Adrenal gland (tissue), 12 donors: ENCODE measurements around the gene SPRR5. TPM values are rescaled to one million over a fixed set of nuclear protein-coding genes. Genes with fewer than 3 reads are reported as not detected.

Experiments used
- DNase-seq, 7 donors: peaks; one replicate each; pipeline ENCODE4 v3.0.0-alpha.2; 2019 to 2020
- H3K27ac ChIP-seq, 5 donors: fragments of 200-600 bp; sonication (generic) in 4 of 5; 1 replicate in 3 of 5; 2 replicates in 2 of 5; pipeline versions ENCODE4 v1.5.1 to v1.8.0; 2016 to 2020; ENCODE audit warnings: mild to moderate bottlenecking in 1 of 5
- H3K27me3 ChIP-seq: fragments of 200-600 bp; 2 replicates; pipeline ENCODE4 v1.8.0; 2021
- H3K36me3 ChIP-seq, 2 donors: fragments of 200-600 bp; replicated peaks in 1 of 2; 1 replicate in 1 of 2; 2 replicates in 1 of 2; pipeline versions ENCODE4 v1.5.1 to v1.8.0; 2018 to 2022
- H3K4me1 ChIP-seq, 2 donors: fragments of 200-600 bp; replicated peaks in 1 of 2; 1 replicate in 1 of 2; 2 replicates in 1 of 2; pipeline versions ENCODE4 v1.5.1 to v1.8.0; 2018 to 2021
- H3K4me3 ChIP-seq, 4 donors: fragments of 200-600 bp; sonication (generic) in 3 of 4; one replicate each; pipeline ENCODE4 v1.5.1; 2016 to 2018
- H3K9me3 ChIP-seq, 3 donors: fragments of 200-600 bp; sonication (generic) in 1 of 3; replicated peaks in 1 of 3; 1 replicate in 2 of 3; 2 replicates in 1 of 3; pipeline versions ENCODE4 v1.5.1 to v1.8.0; 2016 to 2021
- POLR2A ChIP-seq, 2 donors: fragments of 450-650 bp; IDR thresholded peaks; one replicate each; pipeline ENCODE4 v1.6.1; 2017; ENCODE audit warnings: antibody characterized with exemption in 2 of 2, mild to moderate bottlenecking in 2 of 2, moderate library complexity in 1 of 2
- WGBS, 4 donors: extraction: QIAGEN DNeasy Blood & Tissue Kit in 2 of 4; methylation state at CpG; one replicate each; pipeline versions ENCODE4 v1.1.5 to v1.1.7; 2013 to 2017; 5-methylcytosine and 5-hydroxymethylcytosine counted together
- intact Hi-C, 2 donors: fragments of 100-400 bp; cut with DNase I; formaldehyde crosslinking; loops; one replicate each; pipeline versions ENCODE4 v1.14.1 to v1.15.0; 2022 to 2023
- polyA plus RNA-seq, 3 donors: library from polyadenylated mRNA; stranded (reverse); fragments of 200-250 nt in 2 of 3; fragments of 350-450 nt in 1 of 3; fragmentation: Illumina TruSeq in 1 of 3; extraction: RNeasy Lipid Tissue Mini Kit (QIAGEN cat#74804) in 1 of 3; gene quantifications; one replicate each; pipeline ENCODE4 v1.2.3, GENCODE V29; 2013 to 2014
- total RNA-seq, 9 donors: library from RNA; depleted of rRNA in 4 of 9; stranded (reverse); fragments of >200 nt in 4 of 9; fragments of 120-200 nt in 1 of 9; fragmentation: NEBNext Ultra II Directional in 1 of 9; extraction: Animal tissue kit (Norgen Biotek cat#: 25700) in 1 of 9; gene quantifications; one replicate each; pipeline versions ENCODE4 v1.1.0 to v1.2.4, GENCODE V29; 2013 to 2023
- TF ChIP-seq, protein P1 (sequence below), 6 experiments: fragments of 450-650 bp in 4 of 6; fragments of 200-600 bp in 2 of 6; sonication (generic) in 1 of 6; IDR thresholded peaks; 1 replicate in 5 of 6; 2 replicates in 1 of 6; pipeline versions ENCODE4 v1.5.1 to v1.8.0; 2016 to 2021; ENCODE audit warnings: antibody characterized with exemption in 6 of 6, mild to moderate bottlenecking in 2 of 6, moderate library complexity in 1 of 6
- donor health status: healthy with polysubstance abuse.
- donor health status: Bipolar disorder and iron deficiency.
- donor health status: DM: yes; HTN: yes; CAD: no.
- donor health status: DM: no; HTN: no; CAD: no.
- donor health status: DM: no; HTN: no; CAD: no.
- donor health status: DM: yes; HTN: yes; CAD: no.

Gene SPRR5
- total and polyA plus RNA-seq, 12 donors = not detected

DNA sequence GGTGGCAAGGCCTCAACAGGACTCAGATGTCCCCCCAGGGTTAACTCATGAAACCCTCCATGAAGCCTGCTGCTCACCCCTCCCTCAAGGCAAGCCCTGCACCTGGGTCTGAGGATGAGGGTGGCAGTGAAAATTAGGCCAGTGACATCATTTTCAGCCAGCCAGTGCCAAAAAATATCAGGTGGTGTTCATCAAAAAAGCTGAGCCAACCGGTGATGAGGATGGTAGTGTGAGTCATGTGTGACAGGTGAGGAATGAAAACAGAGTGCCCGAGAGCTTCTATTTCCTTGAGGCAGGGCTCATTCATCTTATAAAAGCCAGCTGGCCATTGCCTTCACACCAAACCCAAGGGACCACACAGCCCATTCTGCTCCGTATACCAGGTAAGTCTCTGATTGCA, 36.7 kb downstream of the SPRR5 start, which contains the start of gene SPRR1A:
Gene SPRR1A (plus strand): TSS at position 339 of the 400 bp plus-strand sequence. CDS start 1,150 bp downstream, outside the sequence.
- intact Hi-C loops = no loop called here
- Histone ChIP-seq H3K9me3 (no peaks in the 10 kb centered on the region), H3K36me3 (no peaks in the 10 kb centered on the region), H3K4me1 (no peaks in the 10 kb centered on the region), H3K27me3 (no peaks in the 10 kb centered on the region), H3K27ac (no peak within 1 kb of the TSS), H3K4me3 (no peak within 1 kb of the TSS)
- no peak for DNase-seq
- TF ChIP-seq, protein P1, sequence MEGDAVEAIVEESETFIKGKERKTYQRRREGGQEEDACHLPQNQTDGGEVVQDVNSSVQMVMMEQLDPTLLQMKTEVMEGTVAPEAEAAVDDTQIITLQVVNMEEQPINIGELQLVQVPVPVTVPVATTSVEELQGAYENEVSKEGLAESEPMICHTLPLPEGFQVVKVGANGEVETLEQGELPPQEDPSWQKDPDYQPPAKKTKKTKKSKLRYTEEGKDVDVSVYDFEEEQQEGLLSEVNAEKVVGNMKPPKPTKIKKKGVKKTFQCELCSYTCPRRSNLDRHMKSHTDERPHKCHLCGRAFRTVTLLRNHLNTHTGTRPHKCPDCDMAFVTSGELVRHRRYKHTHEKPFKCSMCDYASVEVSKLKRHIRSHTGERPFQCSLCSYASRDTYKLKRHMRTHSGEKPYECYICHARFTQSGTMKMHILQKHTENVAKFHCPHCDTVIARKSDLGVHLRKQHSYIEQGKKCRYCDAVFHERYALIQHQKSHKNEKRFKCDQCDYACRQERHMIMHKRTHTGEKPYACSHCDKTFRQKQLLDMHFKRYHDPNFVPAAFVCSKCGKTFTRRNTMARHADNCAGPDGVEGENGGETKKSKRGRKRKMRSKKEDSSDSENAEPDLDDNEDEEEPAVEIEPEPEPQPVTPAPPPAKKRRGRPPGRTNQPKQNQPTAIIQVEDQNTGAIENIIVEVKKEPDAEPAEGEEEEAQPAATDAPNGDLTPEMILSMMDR (IDR thresholded peaks at IDR 0.05) = no peak
- TF ChIP-seq POLR2A (IDR thresholded peaks at IDR 0.05) = no peak
- 75 to 83% (median 80%) methylated on average over 3 of the region's 3 CpGs for WGBS, 4 donors

- WGBS, 4 donors = 81 to 93% (median 83%) methylated on average over 2 of the region's 2 CpGs
- Histone ChIP-seq H3K27ac (no peak overlapping the region), H3K4me3 (no peak overlapping the region), H3K27me3 (no peaks in the 10 kb centered on the region), H3K36me3 (no peaks in the 10 kb centered on the region), H3K9me3 (no peaks in the 10 kb centered on the region), H3K4me1 (no peaks in the 10 kb centered on the region)
- TF ChIP-seq, protein P1 (IDR thresholded peaks at IDR 0.05) = no peak
- no peak for TF ChIP-seq POLR2A (IDR thresholded peaks at IDR 0.05)
- DNase-seq = no peak
- intact Hi-C loops = no loop called here
Measured at GRCh38 chr1:152986578-152986977, 39.6 kb downstream of the SPRR5 start.

GRCh38 chr1:152993186-152993585, 46.2 kb downstream of the SPRR5 start:
- 83 to 88% (median 85%) methylated on average over 3 to 6 of the region's 6 CpGs for WGBS, 4 donors
- H3K4me1 ChIP-seq = no peaks in the 10 kb centered on the region
- H3K27me3 ChIP-seq = no peaks in the 10 kb centered on the region
- intact Hi-C loops = no loop called here
- TF ChIP-seq POLR2A (IDR thresholded peaks at IDR 0.05) = no peak
- TF ChIP-seq, protein P1 (IDR thresholded peaks at IDR 0.05) = no peak
- H3K9me3 ChIP-seq = no peaks in the 10 kb centered on the region
- H3K36me3 ChIP-seq = no peaks in the 10 kb centered on the region
- H3K27ac ChIP-seq = no peak overlapping the region
- no peak for DNase-seq
- H3K4me3 ChIP-seq = no peak overlapping the region

- TF ChIP-seq, protein P1 (IDR thresholded peaks at IDR 0.05) = no peak
- no peak for TF ChIP-seq POLR2A (IDR thresholded peaks at IDR 0.05)
- Histone ChIP-seq H3K27ac (no peak overlapping the region), H3K4me1 (no peaks in the 10 kb centered on the region), H3K9me3 (no peaks in the 10 kb centered on the region), H3K27me3 (no peaks in the 10 kb centered on the region), H3K36me3 (no peaks in the 10 kb centered on the region), H3K4me3 (no peak overlapping the region)
- DNase-seq = no peak
- 0 to 50% (median 36%) methylated on average over 1 of the region's 1 CpG for WGBS, 4 donors
- intact Hi-C loops = no loop called here
Measured at GRCh38 chr1:152995842-152996241, 48.8 kb downstream of the SPRR5 start.
